Neural progenitor cell (in vitro differentiated cells): ENCODE measurements around the gene FLII.

Experiments
- CTCF ChIP-seq: fragments of 200-600 bp; sonication (generic); IDR thresholded peaks from 2 replicates; pipeline ENCODE4 v1.5.1; 2017; ENCODE audit warnings: antibody characterized with exemption, mild to moderate bottlenecking
- EZH2 ChIP-seq: fragments of 200-600 bp; sonication (generic); IDR thresholded peaks from 2 replicates; pipeline ENCODE4 v1.6.1; 2017; ENCODE audit warnings: antibody characterized with exemption, mild to moderate bottlenecking, moderate library complexity

- no peak for TF ChIP-seq CTCF
- TF ChIP-seq EZH2 = no peak
Measured at GRCh38 chr17:18229254-18229653, 29.3 kb downstream of the FLII start.
